ENCODE data around the gene TSHR.
"Not testable (repeated sequence)": the region's sequence is repeated elsewhere in the genome, so short reads cannot be mapped to it uniquely, and the experiment has no call there.

The TSHR gene

DNA sequence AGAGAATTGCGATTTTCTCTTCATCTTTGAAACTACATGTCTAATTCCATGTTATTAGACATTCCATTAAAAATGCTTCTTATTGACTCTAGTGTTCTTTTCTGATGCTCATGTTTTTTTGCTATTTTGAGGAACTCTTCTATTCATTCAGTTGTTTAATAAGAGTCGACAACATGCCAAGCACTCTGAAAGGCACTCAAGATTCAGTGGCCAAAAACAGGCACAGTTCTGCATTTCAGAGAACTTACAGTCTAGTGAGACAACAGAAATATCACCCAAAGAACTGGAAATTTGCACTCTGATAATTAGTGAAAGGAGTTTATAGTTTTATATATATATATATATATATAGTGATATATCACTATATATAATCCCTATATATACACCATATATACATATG, 111.7 kb downstream of the TSHR start:
- DNase-seq (ENCODE audit: low read depth in 2 of 2, low spot score in 1 of 2), result no peak

DNA sequence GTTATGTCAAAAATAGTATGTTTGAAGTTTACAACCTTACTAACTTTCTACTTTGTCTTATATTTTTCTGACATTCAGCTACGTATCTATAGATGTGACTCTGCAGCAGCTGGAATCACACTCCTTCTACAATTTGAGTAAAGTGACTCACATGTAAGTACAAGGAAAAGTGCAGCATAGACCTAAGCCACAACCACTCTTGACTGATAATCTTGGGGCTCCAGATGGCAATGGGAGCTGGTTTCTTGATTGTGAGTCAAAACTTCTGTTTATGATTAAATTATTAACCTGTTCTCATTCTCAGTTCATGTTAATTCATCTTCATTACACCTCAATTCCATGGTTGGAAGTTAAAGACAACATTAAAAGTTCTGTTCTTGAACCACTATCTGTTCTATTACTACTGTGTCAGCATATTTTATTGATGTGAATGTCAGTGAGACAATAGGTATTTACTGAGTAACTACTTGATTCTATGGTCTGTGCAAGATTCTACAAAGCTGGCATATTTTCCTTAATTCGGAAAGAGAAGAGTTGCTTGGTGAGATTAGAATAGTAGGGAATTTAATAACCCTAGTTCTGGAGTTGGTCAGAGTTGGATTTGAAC, 112.9 kb downstream of the TSHR start:
- no peak for DNase-seq (ENCODE audit: low read depth in 2 of 2, low spot score in 1 of 2)

GRCh38 chr14:81070511-81070910, 115.1 kb downstream of the TSHR start:
- DNase-seq (ENCODE audit: low read depth in 2 of 2, low spot score in 1 of 2), result no peak

DNA sequence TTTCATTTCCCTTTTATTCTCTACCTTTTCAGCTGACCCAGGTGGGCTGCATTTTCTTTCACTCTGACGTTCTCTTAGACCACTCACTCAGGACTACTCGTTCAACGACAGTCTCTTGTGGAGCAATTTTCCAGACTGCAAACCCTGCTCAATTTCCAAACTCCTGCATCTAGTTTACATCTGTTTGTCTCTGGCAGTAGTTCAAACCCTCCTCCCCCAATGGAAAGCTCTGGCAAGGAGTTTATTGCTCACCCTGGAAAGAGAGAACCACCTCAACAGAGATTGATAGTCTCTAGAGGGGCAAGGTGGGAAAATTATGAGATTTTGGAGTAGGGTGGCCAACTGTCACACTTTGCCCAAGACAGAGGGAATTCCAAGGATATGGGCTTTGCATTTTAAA, 130.2 kb downstream of the TSHR start:
- no peak for DNase-seq (ENCODE audit: low read depth in 2 of 2, low spot score in 1 of 2)

- no peak for DNase-seq (ENCODE audit: low read depth in 2 of 2, low spot score in 1 of 2)
Observed at GRCh38 chr14:81087230-81087629, 131.8 kb downstream of the TSHR start.

DNA sequence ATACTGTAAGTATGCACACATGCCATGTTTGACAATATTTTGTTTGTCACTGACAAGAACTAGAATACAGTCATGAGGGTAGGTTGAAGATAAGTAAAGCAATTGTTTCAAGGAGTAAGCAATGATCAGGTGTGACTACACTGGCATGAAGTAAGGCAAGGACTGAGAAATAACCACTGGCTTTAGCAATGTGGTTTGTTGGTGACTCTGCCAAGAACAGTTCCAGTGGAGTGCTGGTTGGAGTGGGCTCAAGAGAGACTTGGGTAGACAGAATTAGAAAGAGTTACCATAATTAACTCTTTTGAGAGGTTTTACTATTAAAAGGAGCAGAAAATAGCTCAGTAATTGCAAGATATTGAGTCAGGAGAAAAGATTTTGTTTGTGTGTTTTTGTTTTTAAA, 135.7 kb downstream of the TSHR start:
- DNase-seq (ENCODE audit: low read depth in 2 of 2, low spot score in 1 of 2), result no peak

- DNase-seq (ENCODE audit: low read depth in 2 of 2, low spot score in 1 of 2), result no peak
Observed at GRCh38 chr14:81091660-81092059, 136.2 kb downstream of the TSHR start.

DNA sequence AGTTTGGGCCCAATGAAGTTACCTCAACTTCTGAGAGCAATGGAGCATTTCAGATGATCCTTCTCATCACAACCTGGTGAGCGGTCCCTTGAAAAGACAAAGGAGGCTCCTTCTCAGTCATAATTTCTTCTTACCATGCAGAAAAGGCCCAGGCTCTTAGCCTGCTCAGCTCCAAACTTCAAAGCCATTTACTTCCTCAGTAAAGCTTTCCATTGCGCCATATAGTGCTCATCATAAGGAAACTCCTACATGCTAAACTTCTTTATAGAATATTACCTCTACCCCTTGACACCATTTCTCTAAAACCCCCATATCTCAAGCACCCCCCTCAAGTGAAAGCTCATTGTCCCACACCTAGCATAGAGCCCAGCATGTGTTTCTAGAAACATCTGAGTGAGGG, 138.2 kb downstream of the TSHR start:
- DNase-seq (ENCODE audit: low read depth in 2 of 2, low spot score in 1 of 2), result no peak

DNA sequence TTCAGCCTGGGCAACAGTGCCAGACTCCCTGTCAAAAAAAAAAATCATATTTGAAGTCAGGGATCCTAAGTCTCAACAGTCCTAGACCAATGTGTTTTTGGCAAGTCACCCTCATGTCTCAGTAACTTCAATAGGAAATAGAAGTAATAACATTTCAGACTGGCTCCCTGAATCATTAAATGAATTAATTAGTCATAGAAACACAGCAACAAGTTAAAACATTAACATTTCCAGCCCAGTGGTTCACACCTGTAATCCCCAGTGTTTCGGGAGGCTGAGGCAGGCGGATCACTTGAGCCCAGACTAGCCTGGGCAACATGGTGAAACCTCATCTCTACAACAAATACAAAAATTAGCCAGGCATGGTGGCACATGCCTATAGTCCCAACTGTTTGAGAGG, 140.1 kb downstream of the TSHR start:
- DNase-seq (ENCODE audit: low read depth in 2 of 2, low spot score in 1 of 2), result no peak

GRCh38 chr14:81096656-81097055, 141.2 kb downstream of the TSHR start:
- no peak for DNase-seq (ENCODE audit: low read depth in 2 of 2, low spot score in 1 of 2)

- DNase-seq (ENCODE audit: low read depth in 2 of 2, low spot score in 1 of 2), result no peak
Observed at GRCh38 chr14:81102217-81102616, 146.8 kb downstream of the TSHR start.

DNA sequence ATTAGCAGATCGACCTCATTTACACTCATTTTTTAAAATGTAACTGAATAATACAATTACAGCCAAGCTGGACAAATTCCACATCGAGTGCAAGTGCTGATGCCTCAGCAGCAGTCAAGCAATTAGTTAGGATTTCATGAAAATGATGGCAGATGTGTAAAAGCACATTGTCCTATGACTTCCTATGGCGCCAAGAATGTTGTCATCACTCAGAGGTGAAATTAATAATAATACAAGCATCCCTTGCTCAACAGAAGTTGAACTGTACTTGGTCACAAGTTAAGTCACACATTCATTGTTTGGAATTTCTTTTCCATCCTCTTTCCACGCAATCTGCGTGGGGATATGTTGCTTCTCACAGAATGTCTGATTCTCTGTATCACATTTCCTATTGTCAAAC, 148.0 kb downstream of the TSHR start:
- no peak for DNase-seq (ENCODE audit: low read depth in 2 of 2, low spot score in 1 of 2)

- DNase-seq (ENCODE audit: low read depth in 2 of 2, low spot score in 1 of 2), result no peak
Observed at GRCh38 chr14:81105378-81105777, 150.0 kb downstream of the TSHR start.

- DNase-seq (ENCODE audit: low read depth in 2 of 2, low spot score in 1 of 2), result no peak
Observed at GRCh38 chr14:81105961-81106360, 150.5 kb downstream of the TSHR start.

- DNase-seq (ENCODE audit: low read depth in 2 of 2, low spot score in 1 of 2), result no peak
Observed at GRCh38 chr14:81110186-81110585, 154.8 kb downstream of the TSHR start.

GRCh38 chr14:81113176-81113575, 157.8 kb downstream of the TSHR start:
- no peak for DNase-seq (ENCODE audit: low read depth in 2 of 2, low spot score in 1 of 2)

DNA sequence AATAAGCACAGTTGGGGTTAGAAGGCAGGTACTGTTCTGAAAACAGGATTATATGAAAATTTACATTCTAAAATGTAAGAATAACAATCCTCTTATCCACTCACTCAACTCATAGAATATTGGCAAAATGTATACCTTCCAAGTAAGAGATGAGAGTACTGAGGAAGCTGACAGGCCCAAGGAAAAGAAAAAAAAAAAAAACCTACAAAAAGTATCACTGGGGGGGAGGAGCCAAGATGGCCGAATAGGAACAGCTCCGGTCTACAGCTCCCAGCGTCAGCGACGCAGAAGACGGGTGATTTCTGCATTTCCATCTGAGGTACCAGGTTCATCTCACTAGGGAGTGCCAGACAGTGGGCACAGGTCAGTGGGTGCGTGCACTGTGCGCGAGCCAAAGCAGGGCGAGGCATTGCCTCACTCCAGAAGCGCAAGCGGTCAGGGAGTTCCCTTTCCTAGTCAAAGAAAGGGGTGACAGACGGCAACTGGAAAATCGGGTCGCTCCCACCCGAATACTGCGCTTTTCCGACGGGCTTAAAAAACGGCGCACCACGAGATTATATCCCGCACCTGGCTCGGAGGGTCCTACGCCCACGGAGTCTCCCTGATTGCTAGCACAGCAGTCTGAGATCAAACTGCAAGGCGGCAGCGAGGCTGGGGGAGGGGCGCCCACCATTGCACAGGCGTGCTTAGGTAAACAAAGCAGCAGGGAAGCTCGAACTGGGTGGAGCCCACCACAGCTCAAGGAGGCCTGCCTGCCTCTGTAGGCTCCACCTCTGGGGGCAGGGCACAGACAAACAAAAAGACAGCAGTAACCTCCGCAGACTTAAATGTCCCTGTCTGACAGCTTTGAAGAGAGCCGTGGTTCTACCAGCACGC, 158.8 kb downstream of the TSHR start:
- DNase-seq (ENCODE audit: low read depth in 2 of 2, low spot score in 1 of 2), result not testable (repeated sequence)

GRCh38 chr14:81120501-81120900, 165.1 kb downstream of the TSHR start:
- no peak for DNase-seq (ENCODE audit: low read depth in 2 of 2, low spot score in 1 of 2)

- DNase-seq (ENCODE audit: low read depth in 2 of 2, low spot score in 1 of 2), result no peak
Observed at GRCh38 chr14:81122326-81122725, 166.9 kb downstream of the TSHR start.

GRCh38 chr14:81123811-81124210, 168.4 kb downstream of the TSHR start:
- DNase-seq (ENCODE audit: low read depth in 2 of 2, low spot score in 1 of 2), result no peak

GRCh38 chr14:81125536-81125935, 170.1 kb downstream of the TSHR start:
- no peak for DNase-seq (ENCODE audit: low read depth in 2 of 2, low spot score in 1 of 2)

DNA sequence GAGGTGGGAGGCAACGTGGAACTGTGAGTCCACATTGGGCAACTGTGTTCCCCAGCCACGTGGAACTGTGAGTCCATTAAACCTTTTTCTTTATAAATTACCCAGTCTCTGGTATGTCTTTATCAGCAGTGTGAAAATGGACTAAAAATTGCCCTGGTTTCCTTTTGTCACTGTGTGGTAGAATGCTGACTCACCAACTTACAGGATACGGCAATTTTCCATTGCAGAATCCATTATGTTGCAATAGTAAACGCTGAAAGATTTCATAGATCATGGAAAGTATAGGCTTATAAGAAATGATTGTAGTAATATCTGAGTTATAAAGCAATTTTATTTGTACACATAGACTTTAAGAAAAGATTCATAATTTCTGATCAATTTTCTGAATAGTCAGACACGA, 172.4 kb downstream of the TSHR start:
- DNase-seq (ENCODE audit: low read depth in 2 of 2, low spot score in 1 of 2), result no peak

- DNase-seq (ENCODE audit: low read depth in 2 of 2, low spot score in 1 of 2), result no peak
Observed at GRCh38 chr14:81129242-81129641, 173.8 kb downstream of the TSHR start.
